GM06990 (cell line): ENCODE data around the gene PPOX.

Experiments
- DNase-seq: peaks from one replicate; pipeline ENCODE4 v3.0.0-alpha.2; 2011; ENCODE audit not compliant: insufficient read length; ENCODE audit errors: extremely low read depth
- H3K27me3 ChIP-seq: replicated peaks from 2 replicates; pipeline ENCODE4 v1.6.0; 2011; ENCODE audit warnings: low read length; ENCODE audit not compliant: control insufficient read depth, insufficient read depth
- H3K36me3 ChIP-seq: 2 replicates; pipeline ENCODE4 v1.5.1; 2011; ENCODE audit warnings: low read length; ENCODE audit not compliant: control insufficient read depth, insufficient read depth
- H3K4me3 ChIP-seq: replicated peaks from 2 replicates; pipeline ENCODE4 v1.5.1; 2011; ENCODE audit warnings: low read depth, mild to moderate bottlenecking, control low read depth, low read length
- TF ChIP-seq, protein P1 (sequence below): IDR thresholded peaks from 2 replicates; pipeline ENCODE4 v1.5.1; 2011; ENCODE audit warnings: low read length, control low read depth, mild to moderate bottlenecking, inconsistent platforms; ENCODE audit not compliant: insufficient read depth, poor library complexity, severe bottlenecking

Gene PPOX

DNA sequence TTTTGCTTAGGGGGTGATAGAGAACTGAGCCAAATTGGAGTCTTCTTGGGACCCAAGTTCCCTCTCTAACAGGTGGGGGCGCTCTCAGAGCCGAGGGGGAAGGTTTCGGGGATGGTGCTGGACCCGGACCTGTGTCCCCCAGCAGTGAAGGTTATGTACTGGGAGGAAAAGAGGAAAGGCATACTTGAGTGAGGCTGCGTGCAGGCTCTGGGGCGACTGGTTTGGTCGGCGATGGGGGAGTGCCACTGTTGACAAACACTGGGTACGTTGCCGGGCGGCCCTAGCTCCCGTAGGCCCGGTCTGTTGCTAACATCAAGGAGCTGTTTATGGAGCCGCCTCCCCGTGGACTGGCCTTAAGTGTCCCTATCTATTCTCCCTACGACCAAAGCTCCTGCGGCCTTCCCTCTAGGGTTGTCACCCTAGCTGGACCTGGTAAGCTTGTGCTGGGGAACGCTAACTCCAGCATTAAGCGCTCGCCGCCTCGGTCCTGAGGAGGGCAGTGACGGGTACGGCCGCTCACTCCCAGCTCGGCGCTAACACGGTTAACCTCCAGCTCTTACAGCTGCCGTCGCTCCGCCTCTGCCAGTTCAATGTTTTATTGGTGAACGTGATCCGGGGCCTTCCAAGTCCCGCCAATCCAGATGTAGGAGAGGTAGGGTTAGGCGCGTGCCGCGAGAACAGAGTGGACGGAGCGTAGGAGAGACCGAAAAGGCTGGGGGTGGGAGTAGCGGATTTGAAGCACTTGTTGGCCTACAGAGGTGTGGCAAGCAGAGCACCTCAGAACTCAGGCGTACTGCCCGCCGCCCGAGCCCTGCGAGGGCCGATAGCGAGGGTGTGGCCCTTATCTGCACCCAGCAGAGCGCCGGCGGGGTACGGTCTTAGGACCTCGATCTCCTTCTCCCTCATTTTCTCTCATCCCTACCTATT, at the start of gene PPOX:
Gene PPOX (plus strand): TSS at position 685 of the 927 bp plus-strand sequence. CDS start 422 bp downstream, outside the sequence.
- peaks cover 7% of the 10 kb centered on the region for H3K36me3 ChIP-seq
- TF ChIP-seq, protein P1, sequence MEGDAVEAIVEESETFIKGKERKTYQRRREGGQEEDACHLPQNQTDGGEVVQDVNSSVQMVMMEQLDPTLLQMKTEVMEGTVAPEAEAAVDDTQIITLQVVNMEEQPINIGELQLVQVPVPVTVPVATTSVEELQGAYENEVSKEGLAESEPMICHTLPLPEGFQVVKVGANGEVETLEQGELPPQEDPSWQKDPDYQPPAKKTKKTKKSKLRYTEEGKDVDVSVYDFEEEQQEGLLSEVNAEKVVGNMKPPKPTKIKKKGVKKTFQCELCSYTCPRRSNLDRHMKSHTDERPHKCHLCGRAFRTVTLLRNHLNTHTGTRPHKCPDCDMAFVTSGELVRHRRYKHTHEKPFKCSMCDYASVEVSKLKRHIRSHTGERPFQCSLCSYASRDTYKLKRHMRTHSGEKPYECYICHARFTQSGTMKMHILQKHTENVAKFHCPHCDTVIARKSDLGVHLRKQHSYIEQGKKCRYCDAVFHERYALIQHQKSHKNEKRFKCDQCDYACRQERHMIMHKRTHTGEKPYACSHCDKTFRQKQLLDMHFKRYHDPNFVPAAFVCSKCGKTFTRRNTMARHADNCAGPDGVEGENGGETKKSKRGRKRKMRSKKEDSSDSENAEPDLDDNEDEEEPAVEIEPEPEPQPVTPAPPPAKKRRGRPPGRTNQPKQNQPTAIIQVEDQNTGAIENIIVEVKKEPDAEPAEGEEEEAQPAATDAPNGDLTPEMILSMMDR = peak; percentile 75
- DNase-seq = peak; percentile 91
- peak within 1 kb of the TSS; percentile 72 for H3K4me3 ChIP-seq
- no peaks in the 10 kb centered on the region for H3K27me3 ChIP-seq

DNA sequence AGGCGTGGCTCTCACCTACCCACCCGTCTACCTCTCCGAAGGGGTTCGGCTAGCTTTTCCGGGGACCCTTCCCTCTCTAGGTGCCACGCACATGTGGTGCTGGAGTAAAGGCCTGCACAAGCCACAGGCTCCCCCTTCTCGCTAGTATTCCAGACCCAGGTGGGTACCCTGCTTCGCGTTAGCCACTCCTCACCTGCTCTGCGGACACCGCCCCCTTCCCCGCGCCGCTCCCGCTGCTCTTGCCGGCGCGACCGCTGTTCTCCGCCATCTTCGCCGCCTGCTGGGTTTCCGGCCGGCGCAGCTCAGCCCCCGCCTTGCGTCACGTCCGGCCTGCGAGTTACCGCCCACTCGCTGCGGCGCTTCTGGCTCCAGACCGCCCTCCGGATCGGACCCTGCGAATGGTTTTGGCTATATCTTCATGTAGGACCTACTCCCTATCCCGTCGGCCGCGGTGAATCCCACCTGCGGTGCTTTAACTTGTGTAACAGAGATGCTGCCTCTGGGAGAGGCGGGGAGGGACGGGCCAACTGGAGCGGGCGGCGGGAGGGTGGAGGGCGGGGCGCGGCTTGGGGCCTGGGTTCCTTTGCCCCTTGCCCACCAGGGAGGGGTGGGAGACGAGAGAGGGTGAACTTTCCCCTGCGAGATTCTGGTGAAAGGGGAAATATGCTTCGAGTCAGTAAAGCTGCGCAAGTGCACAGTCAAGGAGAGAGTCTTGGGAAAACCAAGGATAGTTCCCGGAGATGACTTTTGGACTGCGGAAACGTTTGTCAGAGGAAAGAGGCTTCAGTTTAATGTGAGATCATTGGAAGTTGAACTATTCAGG, 48.3 kb upstream of the PPOX start, which contains the start of the genes NIT1 and PFDN2:
Gene NIT1 (plus strand): TSS at position 347 of the 823 bp plus-strand sequence. CDS start 72 bp downstream, at position 419.
Gene PFDN2 (minus strand): TSS at position 279 of the 823 bp plus-strand sequence. CDS start 11 bp downstream, at position 268.
- peaks cover 19% of the 10 kb centered on the region for H3K36me3 ChIP-seq
- H3K4me3 ChIP-seq = peak within 1 kb of the TSS; percentile 80
- no peaks in the 10 kb centered on the region for H3K27me3 ChIP-seq
- TF ChIP-seq, protein P1 = no peak
- DNase-seq = peak; percentile 89

DNA sequence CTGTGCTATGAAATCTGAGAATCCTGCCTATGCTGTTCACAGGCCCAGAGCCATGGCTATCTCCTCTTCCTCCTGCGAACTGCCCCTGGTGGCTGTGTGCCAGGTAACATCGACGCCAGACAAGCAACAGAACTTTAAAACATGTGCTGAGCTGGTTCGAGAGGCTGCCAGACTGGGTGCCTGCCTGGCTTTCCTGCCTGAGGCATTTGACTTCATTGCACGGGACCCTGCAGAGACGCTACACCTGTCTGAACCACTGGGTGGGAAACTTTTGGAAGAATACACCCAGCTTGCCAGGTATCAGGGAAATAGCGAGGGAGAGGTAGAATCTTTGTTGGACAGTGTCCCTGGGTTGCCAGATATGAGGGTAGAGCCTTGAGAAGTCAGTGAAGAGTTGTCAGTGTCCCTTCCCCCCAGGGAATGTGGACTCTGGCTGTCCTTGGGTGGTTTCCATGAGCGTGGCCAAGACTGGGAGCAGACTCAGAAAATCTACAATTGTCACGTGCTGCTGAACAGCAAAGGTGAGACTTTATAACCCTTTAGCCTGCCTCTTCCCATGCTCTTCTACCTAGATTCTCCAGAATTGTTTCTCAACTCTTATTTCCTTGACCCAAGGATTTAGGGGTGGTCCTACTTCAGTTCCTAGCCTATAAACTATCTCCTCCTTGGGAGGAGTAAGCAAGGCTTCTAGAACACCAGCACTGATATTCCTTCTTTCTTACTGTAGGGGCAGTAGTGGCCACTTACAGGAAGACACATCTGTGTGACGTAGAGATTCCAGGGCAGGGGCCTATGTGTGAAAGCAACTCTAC, 46.9 kb upstream of the PPOX start:
- H3K36me3 ChIP-seq = peaks cover 28% of the 10 kb centered on the region
- no peaks in the 10 kb centered on the region for H3K27me3 ChIP-seq
- TF ChIP-seq, protein P1 = peak; percentile 56
- H3K4me3 ChIP-seq = peak overlapping the region; percentile 80
- DNase-seq = peak; percentile 36

DNA sequence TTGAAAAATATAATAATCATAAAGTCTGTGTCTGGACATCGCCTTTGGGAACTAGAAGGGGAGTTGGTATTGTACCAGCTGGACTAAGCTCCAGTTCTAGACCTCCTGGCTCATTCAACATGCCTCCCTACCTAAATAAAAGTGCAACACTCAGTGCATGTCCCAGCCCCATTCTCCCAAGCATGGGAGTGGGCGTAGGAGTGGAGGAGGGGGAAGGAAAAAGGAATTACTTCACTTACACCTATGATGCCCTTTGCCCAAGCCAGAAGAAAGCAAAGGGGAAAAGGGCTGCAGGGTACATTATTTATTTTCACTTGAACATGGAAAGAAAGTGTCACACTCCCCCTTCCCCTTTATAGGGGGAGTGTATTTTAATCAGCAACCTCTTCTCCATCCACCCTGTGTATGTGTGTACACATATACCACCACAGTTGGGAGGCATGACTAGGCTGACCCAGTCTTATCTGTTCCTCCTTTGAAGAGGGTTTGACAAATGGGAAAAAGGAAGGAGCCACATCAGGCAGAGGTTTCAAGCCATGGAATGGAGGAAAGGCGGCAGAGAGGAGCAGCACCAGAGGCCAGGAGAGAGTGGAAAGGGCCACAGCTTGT, 45.1 kb upstream of the PPOX start:
- no peak overlapping the region for H3K4me3 ChIP-seq
- no peaks in the 10 kb centered on the region for H3K27me3 ChIP-seq
- H3K36me3 ChIP-seq = peaks cover 28% of the 10 kb centered on the region
- DNase-seq = no peak
- TF ChIP-seq, protein P1 = no peak

DNA sequence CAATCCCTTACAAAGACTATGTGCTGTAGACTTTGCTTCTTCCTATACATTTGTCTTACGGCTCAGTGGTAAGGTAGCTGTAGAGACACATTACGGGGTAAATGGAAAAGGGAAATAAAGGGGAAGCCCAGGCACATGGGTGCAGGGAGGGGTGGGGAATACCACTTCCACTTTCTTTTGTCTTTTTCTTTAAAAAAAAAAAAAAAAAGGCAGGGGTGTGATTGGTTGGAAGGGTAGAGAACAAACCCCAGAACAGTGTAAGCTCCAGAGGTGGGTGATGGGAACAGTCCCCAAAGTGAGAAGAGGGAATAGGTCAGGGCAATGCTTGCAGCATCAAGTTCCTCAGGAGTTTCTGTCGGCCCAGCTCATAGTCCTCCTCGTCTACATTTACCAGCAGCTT, 44.4 kb upstream of the PPOX start:
- Histone ChIP-seq H3K36me3 (peaks cover 30% of the 10 kb centered on the region), H3K4me3 (no peak overlapping the region), H3K27me3 (no peaks in the 10 kb centered on the region)
- TF ChIP-seq, protein P1 = no peak
- DNase-seq = no peak
